ENCODE data around the gene PHYHD1.

PHYHD1 gene

GRCh38 chr9:128920381-128921058 is at the start of gene PHYHD1:
Gene PHYHD1, plus strand, starts transcription at chr9:128920982. Its CDS starts 1,342 bp downstream, at chr9:128922324.
- DNase-seq (ENCODE audit: insufficient read length, low spot score) (no peak), FAIRE-seq (no peak)

DNA sequence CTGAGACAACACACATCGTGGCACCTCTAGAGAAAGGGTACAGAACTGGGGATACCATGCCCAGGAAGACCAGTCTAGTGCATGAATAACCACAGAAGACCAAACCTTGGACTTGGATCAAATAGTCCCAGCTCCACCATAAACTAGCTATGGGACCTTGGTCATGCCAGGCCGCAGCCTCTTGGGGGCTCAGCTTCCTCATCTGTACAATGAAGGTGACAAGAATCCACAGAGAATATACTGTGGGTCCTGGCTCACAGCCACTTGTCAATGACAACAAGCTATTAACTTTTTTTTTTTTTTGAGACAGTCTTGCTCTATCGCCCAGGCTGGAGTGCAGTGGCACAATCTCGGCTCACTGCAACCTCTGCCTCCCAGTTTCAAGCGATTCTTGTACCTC is 42.9 kb upstream of the PHYHD1 start:
- FAIRE-seq = no peak
- no peak for DNase-seq (ENCODE audit: insufficient read length, low spot score)

- FAIRE-seq (no peak), DNase-seq (ENCODE audit: insufficient read length, low spot score) (peak; percentile 90)
Measured at GRCh38 chr9:128881884-128882676, 38.7 kb upstream of the PHYHD1 start, which contains the start of the genes KYAT1 and LRRC8A. Gene KYAT1, minus strand, starts transcription at chr9:128881950. Its CDS starts 36,545 bp downstream, at chr9:128845405. Gene LRRC8A, plus strand, starts transcription at chr9:128882133. Its CDS starts 25,032 bp downstream, at chr9:128907165.

GRCh38 chr9:128882677-128883603 is 37.8 kb upstream of the PHYHD1 start:
- no peak for FAIRE-seq
- DNase-seq (ENCODE audit: insufficient read length, low spot score) = no peak

DNA sequence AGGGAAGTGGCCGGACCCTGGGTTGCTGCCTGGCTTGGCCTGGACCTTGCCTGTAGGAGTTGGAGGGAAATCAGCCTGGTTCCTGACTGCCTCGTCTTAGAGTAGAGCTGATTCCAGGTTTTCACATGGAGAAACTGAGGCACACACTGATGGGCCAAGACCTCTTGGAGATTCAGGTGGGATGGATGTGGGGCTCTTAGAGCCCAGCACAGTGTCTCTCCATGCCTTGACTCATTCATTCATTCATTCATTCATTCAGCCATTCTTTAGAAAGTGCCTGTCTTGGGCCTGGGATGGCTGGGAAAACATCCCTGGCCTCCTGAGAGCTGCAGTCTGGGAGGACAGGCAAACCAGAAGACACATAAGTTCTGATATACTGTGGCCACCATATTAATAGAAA is 36.6 kb upstream of the PHYHD1 start:
- FAIRE-seq (no peak), DNase-seq (ENCODE audit: insufficient read length, low spot score) (no peak)

GRCh38 chr9:128885376-128885775 is 35.4 kb upstream of the PHYHD1 start:
- FAIRE-seq (no peak), DNase-seq (ENCODE audit: insufficient read length, low spot score) (no peak)

DNA sequence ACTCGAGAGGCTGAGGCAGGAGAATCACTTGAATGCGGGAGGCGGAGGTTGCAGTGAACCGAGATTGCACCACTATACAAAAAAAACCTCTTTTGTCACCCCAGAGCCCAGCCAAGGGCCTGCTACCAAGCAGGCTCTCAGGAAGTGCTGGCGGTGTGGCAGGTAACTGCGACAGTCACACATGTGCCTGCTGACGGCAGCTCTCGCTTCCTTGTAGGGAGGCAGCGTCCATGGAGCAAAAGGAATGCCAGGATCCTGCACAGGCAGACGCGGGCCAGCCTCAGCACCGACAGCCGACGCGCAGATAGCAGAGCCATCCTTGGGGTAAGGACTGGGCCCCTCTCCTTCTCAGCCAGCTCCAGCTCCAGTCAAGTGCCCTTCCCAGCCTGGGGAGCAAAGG is 35.0 kb upstream of the PHYHD1 start:
- FAIRE-seq (no peak), DNase-seq (ENCODE audit: insufficient read length, low spot score) (no peak)

GRCh38 chr9:128886211-128886891 is 34.4 kb upstream of the PHYHD1 start:
- DNase-seq (ENCODE audit: insufficient read length, low spot score) (no peak), FAIRE-seq (no peak)

DNA sequence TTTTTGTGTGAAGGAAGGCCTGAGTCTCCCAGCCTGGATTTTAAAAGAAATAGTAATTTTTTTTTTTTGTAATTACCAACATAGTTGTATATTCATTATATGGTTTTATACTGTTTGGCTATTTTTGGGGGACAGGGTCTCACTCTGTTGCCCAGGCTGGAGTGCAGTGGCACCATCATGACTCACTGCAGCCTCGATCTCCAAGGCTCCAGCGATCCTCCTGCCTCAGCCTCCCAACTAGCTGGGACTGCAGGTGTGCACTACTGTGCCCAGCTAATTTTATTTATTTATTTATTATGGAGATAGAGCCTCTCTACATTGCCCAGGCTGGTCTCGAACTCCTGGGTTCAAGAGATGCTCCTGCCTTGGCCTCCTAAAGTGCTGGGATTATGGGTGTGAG is 33.7 kb upstream of the PHYHD1 start:
- DNase-seq (ENCODE audit: insufficient read length, low spot score) (no peak), FAIRE-seq (no peak)

GRCh38 chr9:128887914-128888350 is 32.9 kb upstream of the PHYHD1 start:
- no peak for DNase-seq (ENCODE audit: insufficient read length, low spot score)
- FAIRE-seq = no peak

DNA sequence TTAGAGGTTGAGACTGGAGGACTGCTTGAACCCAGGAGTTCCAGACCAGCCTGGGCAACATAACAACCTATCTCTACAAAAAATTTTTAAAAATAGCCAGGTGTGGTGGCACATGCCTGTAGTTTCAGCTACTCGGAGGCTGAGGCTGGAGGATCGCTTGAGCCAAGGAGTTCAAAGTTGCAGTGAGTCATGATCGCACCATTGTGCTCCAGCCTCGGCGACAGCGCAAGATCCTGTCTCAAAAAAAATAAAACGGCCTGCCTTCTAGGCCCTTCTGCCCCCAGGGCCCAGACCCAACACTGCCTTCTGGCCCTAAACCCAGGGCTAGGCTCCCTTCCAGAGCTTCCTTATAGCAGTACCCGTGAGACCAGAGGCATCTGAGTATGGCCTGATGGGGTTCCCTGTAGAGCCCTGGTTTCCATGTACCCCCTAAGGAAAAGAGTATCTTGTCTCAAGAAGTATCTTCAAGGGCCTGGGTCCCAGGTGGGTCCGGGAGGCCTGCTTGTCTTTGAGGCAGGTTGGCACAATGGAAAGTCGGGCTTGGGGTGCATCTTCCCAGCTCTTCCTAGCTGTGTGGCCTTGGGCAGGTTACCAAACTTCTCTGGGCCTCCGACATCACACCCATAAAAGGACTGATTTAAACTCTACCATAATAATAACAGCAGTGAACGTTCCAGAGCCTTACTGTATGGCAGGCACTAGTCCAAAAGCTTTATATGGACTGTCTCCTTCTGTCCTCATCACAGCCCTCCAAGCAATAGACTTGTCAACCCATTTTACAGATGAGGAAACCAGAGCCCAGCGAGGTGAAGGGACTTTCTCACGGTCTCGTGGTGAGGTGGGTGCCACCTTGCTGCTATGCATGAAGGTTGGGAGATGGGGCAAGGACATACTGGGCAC is 29.2 kb upstream of the PHYHD1 start:
- no peak for FAIRE-seq
- no peak for DNase-seq (ENCODE audit: insufficient read length, low spot score)

DNA sequence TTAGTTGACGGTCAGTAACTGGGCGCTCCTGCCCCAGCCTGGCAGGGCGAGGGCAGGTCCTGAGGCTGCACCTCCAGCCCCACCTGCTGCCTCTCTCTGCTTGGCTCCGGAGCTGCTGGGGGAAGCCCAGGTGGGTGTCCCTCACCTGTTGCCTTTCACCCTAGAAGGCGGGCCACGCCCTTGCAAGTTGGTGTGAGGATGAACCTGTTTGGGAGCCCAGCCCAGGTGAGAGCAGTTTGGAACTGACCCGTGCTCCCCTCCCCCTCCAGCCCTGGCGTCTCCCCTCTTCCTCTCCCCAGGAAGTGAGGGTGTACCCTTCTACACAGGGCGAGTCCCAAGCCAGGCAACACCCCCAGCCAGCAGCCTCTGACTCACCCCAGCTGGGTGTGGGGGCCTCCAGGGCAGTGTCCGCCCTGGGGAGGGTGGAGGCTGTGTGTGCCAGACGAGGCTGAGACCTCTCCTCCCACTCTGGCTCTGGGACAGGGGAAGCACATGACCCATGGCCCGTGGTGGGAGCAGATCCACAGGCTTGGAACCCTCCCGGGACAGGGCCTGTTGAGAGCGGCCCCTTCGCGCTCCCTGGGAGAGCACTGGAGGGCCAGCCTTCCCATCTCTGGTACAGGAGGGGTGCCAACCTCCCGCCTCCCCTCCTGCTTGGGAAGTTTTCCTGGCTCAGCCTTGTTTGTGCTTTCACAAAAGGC is 28.4 kb upstream of the PHYHD1 start:
- DNase-seq (ENCODE audit: insufficient read length, low spot score) = peak; percentile 67
- peak; percentile 80 for FAIRE-seq

GRCh38 chr9:128893354-128893753 is 27.4 kb upstream of the PHYHD1 start:
- no peak for FAIRE-seq
- no peak for DNase-seq (ENCODE audit: insufficient read length, low spot score)

- FAIRE-seq = no peak
- no peak for DNase-seq (ENCODE audit: insufficient read length, low spot score)
Measured at GRCh38 chr9:128894764-128895163, 26.0 kb upstream of the PHYHD1 start.

- DNase-seq (ENCODE audit: insufficient read length, low spot score) = no peak
- FAIRE-seq = no peak
Measured at GRCh38 chr9:128895556-128895955, 25.2 kb upstream of the PHYHD1 start.

DNA sequence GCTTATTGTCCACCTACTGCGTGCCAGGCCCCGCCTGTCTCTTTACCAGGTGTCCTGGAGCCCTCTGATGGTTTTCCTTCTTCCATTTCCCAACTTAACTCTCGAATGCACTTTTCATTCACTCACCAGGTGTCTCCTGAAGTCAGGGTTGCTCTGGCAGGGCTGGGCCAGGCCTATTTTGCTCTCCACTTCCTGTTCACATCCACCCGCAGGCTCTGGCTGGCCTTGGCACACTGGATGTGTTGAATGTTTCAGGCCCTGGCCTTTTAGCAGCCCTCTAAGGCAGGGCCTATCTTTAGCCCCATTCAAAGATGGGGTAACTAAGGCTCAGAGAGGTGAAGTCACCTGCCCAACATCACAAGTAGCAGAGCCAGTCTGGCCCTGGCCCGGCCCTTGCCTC is 22.4 kb upstream of the PHYHD1 start:
- DNase-seq (ENCODE audit: insufficient read length, low spot score) (no peak), FAIRE-seq (no peak)

DNA sequence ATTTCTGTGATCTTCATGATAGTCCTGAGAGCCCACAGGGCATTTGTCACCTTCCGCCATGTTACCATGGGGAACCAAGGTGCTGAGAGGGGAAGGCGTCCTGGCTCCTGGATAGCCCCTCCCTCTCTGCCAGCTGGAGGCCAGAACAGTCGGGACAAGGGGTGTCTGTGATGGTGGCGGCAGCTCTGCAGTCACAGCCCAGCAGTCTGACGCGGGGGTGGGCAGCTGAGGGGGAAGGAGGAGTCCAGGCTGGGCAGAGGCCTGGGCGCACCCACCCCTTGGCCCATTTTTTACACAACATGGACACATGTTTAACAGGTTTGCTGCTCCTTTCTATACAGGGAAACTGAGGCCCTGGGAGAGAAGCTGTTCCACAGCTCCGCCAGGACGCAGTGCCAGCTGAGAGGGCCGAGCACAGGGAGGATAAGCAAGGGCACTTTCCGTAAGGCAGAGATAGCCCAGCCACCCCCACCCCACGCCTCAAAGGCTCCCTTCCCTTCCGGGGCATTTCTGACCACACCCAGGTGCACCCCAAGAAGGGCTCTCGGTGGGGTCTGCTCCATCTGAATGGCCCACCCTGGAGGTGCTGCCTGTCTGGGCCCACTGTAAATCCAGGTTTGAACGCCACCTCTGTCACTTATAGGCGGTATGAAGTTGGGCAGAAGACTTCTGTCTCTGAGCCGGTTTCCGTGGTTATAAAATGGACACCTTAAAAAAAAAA is 21.8 kb upstream of the PHYHD1 start:
- FAIRE-seq = no peak

More for the DNA sequence above, 21.8 kb upstream of the PHYHD1 start:
- no peak for DNase-seq (ENCODE audit: insufficient read length, low spot score)
